ENCODE results near the gene PTBP2.

The PTBP2 gene

DNA sequence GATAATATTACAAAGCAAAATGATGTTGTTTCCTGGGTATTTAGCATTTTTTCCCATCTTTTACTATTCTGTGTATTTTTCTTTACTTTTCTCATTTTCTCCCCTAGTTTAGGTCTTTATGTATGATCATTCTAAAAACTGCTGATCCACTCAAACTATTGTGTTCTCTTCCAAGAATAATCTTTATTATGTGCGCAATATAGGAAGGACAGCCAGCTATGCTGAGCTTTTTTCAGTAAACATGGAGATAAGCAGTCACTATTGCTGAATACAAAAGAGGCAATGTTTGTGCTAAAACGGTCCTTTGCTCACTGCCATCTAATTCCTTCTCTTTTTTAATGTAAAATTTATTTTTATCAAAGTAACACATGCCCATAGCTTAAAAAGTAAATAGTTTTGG, 6.7 kb upstream of the PTBP2 start:
- no peaks in the 10 kb centered on the region for H4K20me1 ChIP-seq (ENCODE audit: insufficient read depth, low read length)
- H3K9me3 ChIP-seq (ENCODE audit: insufficient read depth, low read length, severe bottlenecking), result no peaks in the 10 kb centered on the region
- H3K9ac ChIP-seq (ENCODE audit: low read depth, low read length), result no peak overlapping the region
- H3K27me3 ChIP-seq (ENCODE audit: insufficient read depth, low read length, poor library complexity), result no peaks in the 10 kb centered on the region
- TF ChIP-seq, protein P1, sequence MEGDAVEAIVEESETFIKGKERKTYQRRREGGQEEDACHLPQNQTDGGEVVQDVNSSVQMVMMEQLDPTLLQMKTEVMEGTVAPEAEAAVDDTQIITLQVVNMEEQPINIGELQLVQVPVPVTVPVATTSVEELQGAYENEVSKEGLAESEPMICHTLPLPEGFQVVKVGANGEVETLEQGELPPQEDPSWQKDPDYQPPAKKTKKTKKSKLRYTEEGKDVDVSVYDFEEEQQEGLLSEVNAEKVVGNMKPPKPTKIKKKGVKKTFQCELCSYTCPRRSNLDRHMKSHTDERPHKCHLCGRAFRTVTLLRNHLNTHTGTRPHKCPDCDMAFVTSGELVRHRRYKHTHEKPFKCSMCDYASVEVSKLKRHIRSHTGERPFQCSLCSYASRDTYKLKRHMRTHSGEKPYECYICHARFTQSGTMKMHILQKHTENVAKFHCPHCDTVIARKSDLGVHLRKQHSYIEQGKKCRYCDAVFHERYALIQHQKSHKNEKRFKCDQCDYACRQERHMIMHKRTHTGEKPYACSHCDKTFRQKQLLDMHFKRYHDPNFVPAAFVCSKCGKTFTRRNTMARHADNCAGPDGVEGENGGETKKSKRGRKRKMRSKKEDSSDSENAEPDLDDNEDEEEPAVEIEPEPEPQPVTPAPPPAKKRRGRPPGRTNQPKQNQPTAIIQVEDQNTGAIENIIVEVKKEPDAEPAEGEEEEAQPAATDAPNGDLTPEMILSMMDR (IDR thresholded peaks at IDR 0.05; ENCODE audit: borderline replicate concordance, extremely low read depth, low read length, poor library complexity, severe bottlenecking), result no peak
- H3K4me1 ChIP-seq (ENCODE audit: insufficient read depth, low read length), result no peaks in the 10 kb centered on the region
- H3K36me3 ChIP-seq (ENCODE audit: insufficient read depth, low read length), result no peaks in the 10 kb centered on the region
- no peak overlapping the region for H2AFZ ChIP-seq (ENCODE audit: low read depth, low read length)
- H3K4me3 ChIP-seq (ENCODE audit: low read depth in 1 of 2, low read length in 2 of 2), result no peak overlapping the region
- ATAC-seq (ENCODE audit: insufficient read depth, low read depth) (no peak), DNase-seq (no peak)
- H3K79me2 ChIP-seq (ENCODE audit: insufficient read depth, low read length), result no peaks in the 10 kb centered on the region
- no peak overlapping the region for H3K27ac ChIP-seq (ENCODE audit: low read length)
- no peak overlapping the region for H3K4me2 ChIP-seq (ENCODE audit: insufficient read depth, low read length)

DNA sequence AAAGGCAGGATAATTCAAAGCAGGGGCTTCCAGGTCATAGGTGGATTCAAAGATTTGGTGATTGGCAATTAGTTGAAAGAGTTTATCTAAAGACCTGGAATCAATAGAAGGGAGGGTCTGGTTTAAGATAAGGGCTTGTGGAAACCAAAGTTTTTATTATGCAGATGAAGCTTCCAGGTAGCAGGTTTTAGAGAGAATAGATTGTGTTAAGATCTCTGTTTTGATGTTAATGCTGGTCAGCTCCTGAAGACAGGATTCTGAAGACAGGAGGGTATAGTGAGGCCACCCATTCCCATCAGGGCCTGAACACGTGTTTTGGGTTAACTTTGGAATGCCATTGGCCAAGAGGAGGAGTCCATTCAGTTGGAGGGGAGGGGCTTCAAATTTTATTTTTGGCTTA, 6.1 kb upstream of the PTBP2 start:
- ATAC-seq (ENCODE audit: insufficient read depth, low read depth) (no peak), DNase-seq (no peak)
- no peaks in the 10 kb centered on the region for H3K27me3 ChIP-seq (ENCODE audit: insufficient read depth, low read length, poor library complexity)
- H3K4me1 ChIP-seq (ENCODE audit: insufficient read depth, low read length), result peaks cover under 1% of the 10 kb centered on the region; the same call in 1 of the 2 replicates
- no peaks in the 10 kb centered on the region for H4K20me1 ChIP-seq (ENCODE audit: insufficient read depth, low read length)
- no peaks in the 10 kb centered on the region for H3K79me2 ChIP-seq (ENCODE audit: insufficient read depth, low read length)
- no peak for TF ChIP-seq EZH2 (IDR thresholded peaks at IDR 0.05; ENCODE audit: borderline replicate concordance, low read depth, low read length, severe bottlenecking)
- TF ChIP-seq, protein P1 (IDR thresholded peaks at IDR 0.05; ENCODE audit: borderline replicate concordance, extremely low read depth, low read length, poor library complexity, severe bottlenecking), result no peak
- H3K9ac ChIP-seq (ENCODE audit: low read depth, low read length), result no peak overlapping the region
- H3K9me3 ChIP-seq (ENCODE audit: insufficient read depth, low read length, severe bottlenecking), result no peaks in the 10 kb centered on the region
- H3K27ac ChIP-seq (ENCODE audit: low read length), result no peak overlapping the region
- no peaks in the 10 kb centered on the region for H3K36me3 ChIP-seq (ENCODE audit: insufficient read depth, low read length)
- H3K4me2 ChIP-seq (ENCODE audit: insufficient read depth, low read length), result no peak overlapping the region
- H3K4me3 ChIP-seq (ENCODE audit: low read depth in 1 of 2, low read length in 2 of 2), result no peak overlapping the region
- no peak overlapping the region for H2AFZ ChIP-seq (ENCODE audit: low read depth, low read length)

GRCh38 chr1:96721053-96721415, 550 bp upstream of the PTBP2 start:
- Histone ChIP-seq H3K9me3 (ENCODE audit: insufficient read depth, low read length, severe bottlenecking) (no peaks in the 10 kb centered on the region), H3K4me3 (ENCODE audit: low read depth in 1 of 2, low read length in 2 of 2) (peak overlapping the region; percentile 52 to 84; a peak in 3 of 4 replicates), H4K20me1 (ENCODE audit: insufficient read depth, low read length) (peaks cover 19% of the 10 kb centered on the region; the same call in 1 of the 2 replicates), H3K4me2 (ENCODE audit: insufficient read depth, low read length) (peak overlapping the region; percentile 90), H3K36me3 (ENCODE audit: insufficient read depth, low read length) (peaks cover 32% of the 10 kb centered on the region), H3K79me2 (ENCODE audit: insufficient read depth, low read length) (peaks cover 48% of the 10 kb centered on the region), H3K27ac (ENCODE audit: low read length) (peak overlapping the region; percentile 88), H3K27me3 (ENCODE audit: insufficient read depth, low read length, poor library complexity) (no peaks in the 10 kb centered on the region), H3K4me1 (ENCODE audit: insufficient read depth, low read length) (peaks cover 38% of the 10 kb centered on the region), H2AFZ (ENCODE audit: low read depth, low read length) (peak overlapping the region; percentile 99), H3K9ac (ENCODE audit: low read depth, low read length) (peak overlapping the region; percentile 89)
- TF ChIP-seq, protein P1 (IDR thresholded peaks at IDR 0.05; ENCODE audit: borderline replicate concordance, extremely low read depth, low read length, poor library complexity, severe bottlenecking), result no peak
- no peak for TF ChIP-seq EZH2 (IDR thresholded peaks at IDR 0.05; ENCODE audit: borderline replicate concordance, low read depth, low read length, severe bottlenecking)
- ATAC-seq (ENCODE audit: insufficient read depth, low read depth) (peak; percentile 3), DNase-seq (no peak)
